Left cardiac atrium (tissue), 4 donors: ENCODE data around the gene UTP14C. TPM values are rescaled to one million over a fixed set of nuclear protein-coding genes. Genes with fewer than 3 reads are reported as not detected.

ENCODE experiments used
- ATAC-seq, 2 donors: fragments of 200-7000 bp; cut with Tn5 transposase; one replicate each; pipeline ENCODE4 v1.9.1; 2020; ENCODE audit warnings: mild to moderate bottlenecking in 2 of 2, moderate library complexity in 2 of 2
- DNase-seq: peaks from one replicate; pipeline ENCODE4 v3.0.0-alpha.2; 2020
- intact Hi-C, 2 donors: fragments of 100-400 bp; cut with DNase I; formaldehyde crosslinking; loops; one replicate each; pipeline versions ENCODE4 v1.14.1 to v1.15.1; 2022 to 2023
- total RNA-seq, 2 donors: library from RNA; stranded (reverse); fragmentation: NEBNext Ultra II Directional; extraction: Animal tissue kit (Norgen Biotek cat#: 25700); gene quantifications; one replicate each; pipeline ENCODE4 v1.2.1, GENCODE V29; 2021
- donor health status: DM: no; HTN: yes; CAD: no.
- donor health status: DM: no; HTN: yes; CAD: no; lungs with severe emphysema.
- donor health status: DM: yes; HTN: yes; CAD: no.
- donor health status: Dilated cardiomyopathy.

The UTP14C gene
- total RNA-seq, 2 donors from 2014 or later: 13.9 to 14.9 TPM

DNA sequence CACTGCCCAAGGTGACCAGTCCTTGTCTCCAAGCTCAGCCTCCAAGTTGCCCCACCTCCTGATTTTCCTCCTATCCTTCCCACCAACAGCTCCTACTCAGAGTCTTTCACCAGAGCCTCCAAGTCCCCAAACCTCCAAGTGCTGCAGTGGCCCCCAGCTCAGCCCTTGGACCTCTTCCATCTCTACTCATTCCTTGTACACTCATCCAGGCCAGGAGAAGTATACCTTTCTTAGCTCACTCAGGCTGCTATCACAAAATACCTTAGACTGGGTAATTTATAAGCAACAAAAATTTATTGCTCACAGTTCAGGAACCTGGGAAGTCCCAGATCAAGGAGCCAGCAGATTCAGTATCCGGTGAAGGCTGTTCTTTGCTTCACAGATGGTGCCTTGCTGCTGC lies 24.6 kb upstream of the UTP14C start:
- intact Hi-C loops: loop anchor here (5.0 to 10.0 kb wide), 3 partner anchors 105 to 173 kb away; partner anchors contain the start of gene NEK5 (in 2 of the 2)
- no peak for DNase-seq
- ATAC-seq: peak in 1 of 2 donors; percentile 6

- ATAC-seq: peak in 1 of 2 donors; percentile 49
- intact Hi-C loops: loop anchor here in 1 of 2 donors (5.0 to 10.0 kb wide), 2 partner anchors 106 to 126 kb away; partner anchors contain the start of gene NEK5
Observed at GRCh38 chr13:52001120-52001731, 23.3 kb upstream of the UTP14C start.

DNA sequence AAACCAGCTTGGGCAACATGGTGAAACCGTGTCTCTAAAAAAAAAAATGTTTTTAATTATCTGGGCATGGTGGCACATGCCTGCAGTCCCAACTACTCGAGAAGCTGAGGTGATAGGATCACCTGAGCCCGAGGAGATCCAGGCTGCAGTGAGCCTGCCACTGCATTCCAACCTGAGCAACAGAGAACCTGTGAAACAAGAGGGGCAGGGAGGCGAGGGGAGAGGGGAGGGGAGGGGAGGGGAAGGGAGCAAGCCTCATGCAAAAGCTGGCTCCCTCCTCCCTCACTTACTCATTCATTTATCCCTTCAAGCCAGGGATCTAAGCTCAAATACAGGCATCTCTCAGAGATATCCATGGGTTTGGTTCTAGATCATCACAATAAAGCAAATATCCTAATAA lies 22.1 kb upstream of the UTP14C start:
- ATAC-seq (no peak), DNase-seq (no peak)
- intact Hi-C loops: loop anchor here in 1 of 2 donors (5.0 to 10.0 kb wide), 2 partner anchors 108 to 125 kb away; partner anchors contain the start of gene NEK5

More at GRCh38 chr13:52001120-52001731, 23.3 kb upstream of the UTP14C start:
- DNase-seq: no peak

- intact Hi-C loops: loop anchor here in 1 of 2 donors (5.0 to 10.0 kb wide), 2 partner anchors 109 to 124 kb away; partner anchors contain the start of gene NEK5
Observed at GRCh38 chr13:52003541-52003940, 20.9 kb upstream of the UTP14C start.

GRCh38 chr13:52004511-52005170 lies 19.9 kb upstream of the UTP14C start:
- intact Hi-C loops: loop anchor here in 1 of 2 donors (5.0 to 10.0 kb wide), 2 partner anchors 110 to 123 kb away; partner anchors contain the start of gene NEK5
- no peak for ATAC-seq
- DNase-seq: no peak

More at GRCh38 chr13:52003541-52003940, 20.9 kb upstream of the UTP14C start:
- ATAC-seq (no peak), DNase-seq (no peak)

DNA sequence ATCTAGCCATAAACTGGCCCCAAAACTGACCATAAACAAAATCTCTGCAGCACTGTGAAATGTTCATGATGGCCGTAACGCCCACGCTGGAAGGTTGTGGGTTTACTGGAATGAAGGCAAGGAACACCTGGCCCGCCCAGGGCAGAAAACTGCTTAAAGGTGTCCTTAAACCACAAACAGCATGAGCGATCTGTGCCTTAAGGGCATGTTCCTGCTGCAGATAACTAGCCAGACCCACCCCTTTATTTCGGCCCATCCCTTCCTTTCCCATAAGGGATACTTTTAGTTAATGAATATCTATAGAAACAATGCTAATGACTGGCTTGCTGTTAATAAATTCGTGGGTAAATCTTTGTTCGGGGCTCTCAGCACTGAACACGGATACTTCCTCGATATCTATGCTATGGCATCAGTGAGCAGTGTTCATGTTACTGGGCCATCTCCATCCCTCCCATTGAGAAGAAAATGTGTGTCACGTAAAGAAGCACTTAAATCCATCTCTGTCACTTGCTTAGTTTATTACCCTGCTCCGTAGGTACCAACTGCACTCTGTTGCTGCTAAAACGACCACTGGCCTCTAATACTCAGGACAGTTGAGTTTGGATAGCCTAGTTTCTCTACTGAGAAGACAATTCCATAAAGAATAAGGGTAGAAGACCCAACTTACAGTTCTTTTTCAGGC lies 18.5 kb upstream of the UTP14C start:
- DNase-seq (no peak), ATAC-seq (no peak)
- intact Hi-C loops: loop anchor here in 1 of 2 donors (10.0 kb wide), 1 partner anchor 111 kb away; no protein-coding TSS in a partner anchor

- intact Hi-C loops: loop anchor here in 1 of 2 donors (10.0 kb wide), 1 partner anchor 112 kb away; no protein-coding TSS in a partner anchor
- ATAC-seq (no peak), DNase-seq (no peak)
Observed at GRCh38 chr13:52006523-52007245, 17.8 kb upstream of the UTP14C start.

GRCh38 chr13:52009946-52010345 lies 14.5 kb upstream of the UTP14C start:
- DNase-seq (no peak), ATAC-seq (no peak)
- intact Hi-C loops: loop anchor here in 1 of 2 donors (10.0 kb wide), 1 partner anchor 115 kb away; no protein-coding TSS in a partner anchor

DNA sequence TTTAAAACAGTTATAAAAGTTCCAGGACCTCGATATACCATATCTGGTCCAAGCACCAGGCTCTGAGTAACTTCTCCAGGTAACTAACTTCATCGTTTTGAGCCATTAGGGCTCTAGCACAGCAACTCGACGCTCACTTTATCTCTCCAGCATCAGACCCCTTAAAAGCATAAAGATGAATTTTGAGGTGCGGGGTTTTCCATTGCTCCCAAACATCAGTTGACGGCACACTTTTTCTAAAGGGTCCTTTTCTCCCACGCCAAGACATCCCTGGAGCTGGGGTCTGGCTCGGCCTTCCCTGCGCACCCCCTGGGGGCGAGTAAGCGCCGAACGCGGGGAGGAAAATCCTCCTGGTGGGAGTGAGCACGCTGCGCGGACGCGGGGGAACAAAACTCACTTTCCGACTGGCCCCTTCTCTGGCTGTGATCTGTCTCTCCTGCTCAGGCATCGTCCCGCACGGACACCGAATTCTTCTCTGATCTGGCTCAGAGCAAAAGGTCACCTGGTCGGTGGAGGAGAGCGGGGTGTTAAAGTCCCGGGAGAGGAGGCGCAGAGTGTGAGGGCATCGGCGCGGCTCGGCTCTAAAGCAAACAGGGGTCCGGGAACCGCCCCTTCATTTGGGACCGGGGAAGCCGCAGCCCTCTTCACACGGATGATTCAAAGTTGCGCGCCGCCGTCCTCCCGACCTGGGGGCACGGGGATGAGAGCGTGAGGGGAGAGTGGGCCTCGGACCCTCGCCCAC lies 13.4 kb upstream of the UTP14C start, which contains the start of gene ATP7B:
Gene ATP7B, minus strand, starts transcription at position 561 of the 742 bp plus-strand sequence. Its CDS starts 113 bp downstream, at position 448.
- ATAC-seq (peak; percentile 14 to 55), DNase-seq (peak; percentile 27)
- intact Hi-C loops: no loop called here

DNA sequence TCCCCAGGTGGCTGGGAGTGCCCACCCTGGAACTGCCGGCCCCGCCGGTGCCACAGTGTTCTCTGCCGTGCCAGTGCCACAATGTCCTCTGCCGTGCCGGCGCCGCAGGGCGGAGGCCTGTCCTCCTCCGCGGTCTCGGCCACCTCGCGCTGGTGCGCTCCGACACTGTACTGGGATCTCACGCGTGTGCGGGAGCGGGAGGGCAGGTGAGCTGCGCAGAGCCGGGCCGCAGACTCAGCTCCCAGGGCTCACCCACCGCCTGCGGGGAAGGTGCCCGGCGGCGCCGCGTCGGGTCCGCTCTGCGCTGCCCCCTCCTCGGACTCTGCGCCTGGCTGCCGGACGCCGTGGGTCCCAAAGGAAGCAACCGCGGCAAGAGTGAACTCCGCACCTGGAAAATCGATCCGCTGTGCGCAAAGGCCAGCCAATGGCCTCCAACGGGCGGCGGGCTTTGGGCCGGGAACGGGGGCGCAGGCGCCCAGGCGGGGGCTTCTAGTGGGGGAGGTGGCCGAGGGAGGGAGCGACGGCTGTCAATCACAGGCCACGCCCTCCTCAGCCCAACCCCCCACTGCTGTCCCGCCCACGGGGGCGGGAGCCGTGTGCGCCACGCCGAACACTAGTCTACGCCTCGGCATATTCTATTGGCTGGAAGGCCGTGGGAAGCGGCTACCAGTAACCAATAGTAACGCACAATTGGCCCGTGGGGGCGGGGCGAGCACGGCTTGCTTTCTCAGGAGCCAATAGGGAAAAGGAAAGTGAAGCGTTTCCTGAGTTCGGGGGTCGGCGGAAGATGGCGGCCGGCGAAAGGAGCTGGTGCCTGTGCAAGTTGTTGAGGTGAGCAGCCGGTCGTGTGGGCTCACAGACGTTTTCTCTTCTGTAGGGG lies 12.6 kb upstream of the UTP14C start, which contains the start of gene ALG11:
Gene ALG11, plus strand, starts transcription at position 767 of the 880 bp plus-strand sequence. Its CDS starts 21 bp downstream, at position 788.
- DNase-seq: peak; percentile 100
- peak; percentile 100 for ATAC-seq
- intact Hi-C loops: no loop called here

DNA sequence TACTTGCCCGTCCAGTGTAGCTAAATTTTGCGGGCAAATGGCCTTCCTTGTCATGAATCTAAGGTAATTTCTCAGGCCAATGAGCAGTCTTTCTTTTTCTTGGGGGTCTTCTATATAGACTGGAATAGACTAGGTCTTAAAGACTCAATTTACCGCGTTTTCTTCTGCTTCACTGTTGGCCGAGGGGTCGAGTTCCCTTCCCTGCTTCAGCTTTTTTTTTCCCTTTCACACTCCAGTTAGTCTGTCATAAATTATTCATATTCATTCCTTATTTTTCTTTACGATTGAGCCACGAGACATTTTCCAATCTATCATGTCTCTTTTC lies 12.0 kb upstream of the UTP14C start:
- DNase-seq (no peak), ATAC-seq (no peak)
- intact Hi-C loops: no loop called here

GRCh38 chr13:52016296-52016695 lies 8.2 kb upstream of the UTP14C start:
- ATAC-seq (no peak), DNase-seq (no peak)
- intact Hi-C loops: no loop called here

- DNase-seq (no peak), ATAC-seq (no peak)
- intact Hi-C loops: no loop called here
Observed at GRCh38 chr13:52020191-52020590, 4.3 kb upstream of the UTP14C start.

- intact Hi-C loops: no loop called here
- ATAC-seq: no peak
Observed at GRCh38 chr13:52022356-52022755, 2.1 kb upstream of the UTP14C start.

GRCh38 chr13:52025475-52026245 lies 1.2 kb downstream of the UTP14C start:
- intact Hi-C loops: no loop called here
- ATAC-seq (peak in 1 of 2 donors; percentile 34), DNase-seq (no peak)

More at GRCh38 chr13:52022356-52022755, 2.1 kb upstream of the UTP14C start:
- DNase-seq: no peak

DNA sequence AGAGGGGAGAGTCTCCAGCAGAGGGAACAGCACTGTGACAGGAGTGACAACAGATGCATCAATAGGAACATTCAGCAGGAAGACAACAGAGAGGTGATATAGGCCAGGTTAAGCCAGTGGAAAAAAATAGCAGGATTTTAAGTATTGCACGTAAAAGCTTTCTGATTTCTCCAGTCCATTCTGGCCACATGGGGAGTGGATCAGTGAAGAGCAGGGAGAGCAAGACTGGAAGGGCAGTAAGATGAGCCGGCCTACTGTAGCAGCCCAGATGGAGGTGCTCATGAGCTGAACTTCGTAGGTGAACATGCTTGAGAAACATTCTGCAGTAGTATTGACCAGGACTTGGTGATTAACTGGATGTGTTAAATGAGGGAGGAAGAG lies 1.7 kb downstream of the UTP14C start:
- ATAC-seq (no peak), DNase-seq (no peak)
- intact Hi-C loops: no loop called here
